Astrocyte (in vitro differentiated cells and primary cell): ENCODE results near the gene POU2F1. TPM values are rescaled to one million over a fixed set of nuclear protein-coding genes. Genes with fewer than 3 reads are reported as not detected.
"Not testable (repeated sequence)": the region's sequence is repeated elsewhere in the genome, so short reads cannot be mapped to it uniquely, and the experiment has no call there.

Source experiments
- DNase-seq: peaks from one replicate; pipeline ENCODE4 v3.0.0-alpha.2; 2010; ENCODE audit warnings: low read depth
- FAIRE-seq: peaks from 2 replicates; lab custom pipeline; 2011; peaks lifted over from hg19 to GRCh38; lab: Jason Lieb, UNC
- H2AFZ ChIP-seq: 2 replicates; pipeline ENCODE4 v1.6.0; 2012; ENCODE audit warnings: low read depth, low read length, inconsistent platforms
- H3K27ac ChIP-seq: 2 replicates; pipeline ENCODE4 v1.5.1; 2011; ENCODE audit warnings: low read depth, low read length, inconsistent platforms
- H3K27me3 ChIP-seq: 2 replicates; pipeline ENCODE4 v1.6.0; 2011; ENCODE audit warnings: low read length, inconsistent platforms; ENCODE audit not compliant: insufficient read depth
- H3K36me3 ChIP-seq: 2 replicates; pipeline ENCODE4 v1.5.1; 2011; ENCODE audit warnings: low read length, inconsistent platforms; ENCODE audit not compliant: insufficient read depth
- H3K4me1 ChIP-seq: 2 replicates; pipeline ENCODE4 v1.5.1; 2011; ENCODE audit warnings: low read length, inconsistent platforms; ENCODE audit not compliant: insufficient read depth
- H3K4me2 ChIP-seq: 2 replicates; pipeline ENCODE4 v1.6.0; 2012; ENCODE audit warnings: low read length, inconsistent platforms
- H3K4me3 ChIP-seq: 2 replicates; pipeline ENCODE4 v1.5.1; 2011; ENCODE audit warnings: low read depth, mild to moderate bottlenecking, low read length, inconsistent platforms; ENCODE audit not compliant: insufficient read depth
- H3K79me2 ChIP-seq: 2 replicates; pipeline ENCODE4 v1.6.0; 2012; ENCODE audit warnings: mild to moderate bottlenecking, low read length, inconsistent platforms; ENCODE audit not compliant: insufficient read depth
- H3K9ac ChIP-seq: 2 replicates; pipeline ENCODE4 v1.6.0; 2012; ENCODE audit warnings: mild to moderate bottlenecking, low read length, inconsistent platforms
- H3K9me3 ChIP-seq: 2 replicates; pipeline ENCODE4 v1.5.1; 2012; ENCODE audit warnings: low read depth, mild to moderate bottlenecking, low read length, inconsistent platforms; ENCODE audit not compliant: insufficient read depth
- H4K20me1 ChIP-seq: 2 replicates; pipeline ENCODE4 v1.6.0; 2012; ENCODE audit warnings: low read length, inconsistent platforms; ENCODE audit not compliant: insufficient read depth
- H3K27ac Mint-ChIP-seq: one replicate; pipeline ENCODE4 v1.8.0; 2021; ENCODE audit warnings: mild to moderate bottlenecking, mixed read lengths; ENCODE audit not compliant: unreplicated experiment
- H3K27me3 Mint-ChIP-seq: one replicate; pipeline ENCODE4 v1.8.0; 2021; ENCODE audit warnings: low read depth, mixed read lengths; ENCODE audit not compliant: unreplicated experiment
- H3K36me3 Mint-ChIP-seq: one replicate; pipeline ENCODE4 v1.8.0; 2021; ENCODE audit warnings: low read depth, mixed read lengths; ENCODE audit not compliant: unreplicated experiment
- H3K4me1 Mint-ChIP-seq: one replicate; pipeline ENCODE4 v1.8.0; 2021; ENCODE audit warnings: low read depth, mixed read lengths; ENCODE audit not compliant: unreplicated experiment
- H3K4me3 Mint-ChIP-seq: one replicate; pipeline ENCODE4 v1.8.0; 2021; ENCODE audit warnings: mild to moderate bottlenecking, moderate library complexity, mixed read lengths; ENCODE audit not compliant: unreplicated experiment
- H3K9me3 Mint-ChIP-seq: one replicate; pipeline ENCODE4 v1.8.0; 2021; ENCODE audit warnings: mild to moderate bottlenecking, mixed read lengths; ENCODE audit not compliant: unreplicated experiment
- CTCF ChIP-seq: IDR thresholded peaks from 2 replicates; pipeline ENCODE4 v1.5.1; 2011; ENCODE audit warnings: low read depth, mild to moderate bottlenecking, inconsistent platforms, low read length, moderate library complexity; ENCODE audit not compliant: insufficient read depth
- EZH2 ChIP-seq: IDR thresholded peaks from 2 replicates; pipeline ENCODE4 v1.6.1; 2012; ENCODE audit warnings: mild to moderate bottlenecking, low read length, inconsistent platforms; ENCODE audit not compliant: insufficient read depth
- total RNA-seq: library from RNA; stranded (reverse); gene quantifications from 2 replicates; pipeline ENCODE4 v1.2.1, GENCODE V29; 2021

Gene POU2F1
- total RNA-seq, 1 donor from 2014 or later = 21.7 TPM

- TF ChIP-seq CTCF (no peak), EZH2 (no peak)
- no peak overlapping the region for H3K27ac ChIP-seq
- peaks cover 20% of the 10 kb centered on the region for H3K36me3 Mint-ChIP-seq
- H4K20me1 ChIP-seq = peaks cover 3% of the 10 kb centered on the region
- H3K4me2 ChIP-seq = no peak overlapping the region
- peaks cover 8% of the 10 kb centered on the region for H3K79me2 ChIP-seq
- H3K4me1 Mint-ChIP-seq = no peaks in the 10 kb centered on the region
- no peak for DNase-seq
- H3K9me3 ChIP-seq = peaks cover 7% of the 10 kb centered on the region
- H3K27me3 ChIP-seq = no peaks in the 10 kb centered on the region
- no peak overlapping the region for H2AFZ ChIP-seq
- no peak for FAIRE-seq
- H3K36me3 ChIP-seq = no peaks in the 10 kb centered on the region
- peaks cover 21% of the 10 kb centered on the region for H3K9me3 Mint-ChIP-seq
- no peaks in the 10 kb centered on the region for H3K4me1 ChIP-seq
- no peaks in the 10 kb centered on the region for H3K27me3 Mint-ChIP-seq
- no peak overlapping the region for H3K4me3 ChIP-seq
- no peak overlapping the region for H3K27ac Mint-ChIP-seq
- H3K9ac ChIP-seq = no peak overlapping the region
- H3K4me3 Mint-ChIP-seq = no peak overlapping the region
Measured at GRCh38 chr1:167317463-167317862, 96.8 kb downstream of the POU2F1 start.

GRCh38 chr1:167319206-167319605 lies 98.5 kb downstream of the POU2F1 start:
- not testable (repeated sequence) for FAIRE-seq, DNase-seq, H4K20me1 ChIP-seq, H3K36me3 ChIP-seq, H3K4me2 ChIP-seq, H2AFZ ChIP-seq, H3K79me2 ChIP-seq, H3K9ac ChIP-seq, H3K27me3 ChIP-seq, H3K4me3 Mint-ChIP-seq, H3K27me3 Mint-ChIP-seq, H3K27ac Mint-ChIP-seq, H3K4me1 ChIP-seq, H3K27ac ChIP-seq, H3K4me1 Mint-ChIP-seq, H3K4me3 ChIP-seq
- peaks cover 22% of the 10 kb centered on the region for H3K36me3 Mint-ChIP-seq
- H3K9me3 Mint-ChIP-seq = peaks cover 27% of the 10 kb centered on the region
- H3K9me3 ChIP-seq = peaks cover 15% of the 10 kb centered on the region

- peaks cover 23% of the 10 kb centered on the region for H3K9me3 Mint-ChIP-seq
Measured at GRCh38 chr1:167322483-167322882, 101.8 kb downstream of the POU2F1 start.

More at GRCh38 chr1:167322483-167322882, 101.8 kb downstream of the POU2F1 start:
- no peak overlapping the region for H3K27ac ChIP-seq
- FAIRE-seq (no peak), DNase-seq (no peak)
- no peaks in the 10 kb centered on the region for H3K27me3 ChIP-seq
- H3K4me3 ChIP-seq = no peak overlapping the region
- TF ChIP-seq EZH2 (no peak), CTCF (no peak)
- H2AFZ ChIP-seq = no peak overlapping the region
- H4K20me1 ChIP-seq = no peaks in the 10 kb centered on the region
- no peaks in the 10 kb centered on the region for H3K4me1 Mint-ChIP-seq
- H3K4me2 ChIP-seq = no peak overlapping the region
- H3K9ac ChIP-seq = no peak overlapping the region
- H3K36me3 Mint-ChIP-seq = peaks cover 30% of the 10 kb centered on the region
- H3K4me1 ChIP-seq = no peaks in the 10 kb centered on the region
- H3K36me3 ChIP-seq = no peaks in the 10 kb centered on the region
- no peak overlapping the region for H3K4me3 Mint-ChIP-seq
- H3K79me2 ChIP-seq = peaks cover 8% of the 10 kb centered on the region
- H3K9me3 ChIP-seq = peaks cover 14% of the 10 kb centered on the region
- H3K27me3 Mint-ChIP-seq = no peaks in the 10 kb centered on the region
- no peak overlapping the region for H3K27ac Mint-ChIP-seq
